Suprapubic skin (tissue), 3 donors: Measurements from ENCODE around the gene GINS1.

Experiments
- CTCF ChIP-seq, 2 donors: fragments of 200-600 bp in 1 of 2; fragments of 450-650 bp in 1 of 2; sonication (generic) in 1 of 2; IDR thresholded peaks; one replicate each; pipeline ENCODE4 v1.5.1; 2016 to 2019; ENCODE audit warnings: antibody characterized with exemption in 2 of 2, mild to moderate bottlenecking in 1 of 2, moderate library complexity in 1 of 2
- POLR2A ChIP-seq, 2 donors: fragments of 450-650 bp; IDR thresholded peaks; one replicate each; pipeline ENCODE4 v1.6.1; 2017; ENCODE audit warnings: antibody characterized with exemption in 2 of 2, mild to moderate bottlenecking in 2 of 2, moderate library complexity in 2 of 2

GRCh38 chr20:25418776-25419175 is 11.3 kb downstream of the GINS1 start:
- TF ChIP-seq CTCF (IDR thresholded peaks at IDR 0.05), result no peak
- TF ChIP-seq POLR2A (IDR thresholded peaks at IDR 0.05), result no peak
